Measurements from ENCODE around the gene MPHOSPH8. TPM values are rescaled to one million over a fixed set of nuclear protein-coding genes. Genes with fewer than 3 reads are reported as not detected.
A peak's percentile ranks its signal among the peaks of the same experiment; 100 is the strongest.

MPHOSPH8 gene, protein sequence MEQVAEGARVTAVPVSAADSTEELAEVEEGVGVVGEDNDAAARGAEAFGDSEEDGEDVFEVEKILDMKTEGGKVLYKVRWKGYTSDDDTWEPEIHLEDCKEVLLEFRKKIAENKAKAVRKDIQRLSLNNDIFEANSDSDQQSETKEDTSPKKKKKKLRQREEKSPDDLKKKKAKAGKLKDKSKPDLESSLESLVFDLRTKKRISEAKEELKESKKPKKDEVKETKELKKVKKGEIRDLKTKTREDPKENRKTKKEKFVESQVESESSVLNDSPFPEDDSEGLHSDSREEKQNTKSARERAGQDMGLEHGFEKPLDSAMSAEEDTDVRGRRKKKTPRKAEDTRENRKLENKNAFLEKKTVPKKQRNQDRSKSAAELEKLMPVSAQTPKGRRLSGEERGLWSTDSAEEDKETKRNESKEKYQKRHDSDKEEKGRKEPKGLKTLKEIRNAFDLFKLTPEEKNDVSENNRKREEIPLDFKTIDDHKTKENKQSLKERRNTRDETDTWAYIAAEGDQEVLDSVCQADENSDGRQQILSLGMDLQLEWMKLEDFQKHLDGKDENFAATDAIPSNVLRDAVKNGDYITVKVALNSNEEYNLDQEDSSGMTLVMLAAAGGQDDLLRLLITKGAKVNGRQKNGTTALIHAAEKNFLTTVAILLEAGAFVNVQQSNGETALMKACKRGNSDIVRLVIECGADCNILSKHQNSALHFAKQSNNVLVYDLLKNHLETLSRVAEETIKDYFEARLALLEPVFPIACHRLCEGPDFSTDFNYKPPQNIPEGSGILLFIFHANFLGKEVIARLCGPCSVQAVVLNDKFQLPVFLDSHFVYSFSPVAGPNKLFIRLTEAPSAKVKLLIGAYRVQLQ
- 32.5 and 34.8 TPM in 2 replicates for polyA plus RNA-seq (2014; cell fraction: cytosol; rRNA removed)
- 80.1 and 95.3 TPM in 2 replicates for polyA plus RNA-seq (2014; cell fraction: nucleus; rRNA removed)

DNA sequence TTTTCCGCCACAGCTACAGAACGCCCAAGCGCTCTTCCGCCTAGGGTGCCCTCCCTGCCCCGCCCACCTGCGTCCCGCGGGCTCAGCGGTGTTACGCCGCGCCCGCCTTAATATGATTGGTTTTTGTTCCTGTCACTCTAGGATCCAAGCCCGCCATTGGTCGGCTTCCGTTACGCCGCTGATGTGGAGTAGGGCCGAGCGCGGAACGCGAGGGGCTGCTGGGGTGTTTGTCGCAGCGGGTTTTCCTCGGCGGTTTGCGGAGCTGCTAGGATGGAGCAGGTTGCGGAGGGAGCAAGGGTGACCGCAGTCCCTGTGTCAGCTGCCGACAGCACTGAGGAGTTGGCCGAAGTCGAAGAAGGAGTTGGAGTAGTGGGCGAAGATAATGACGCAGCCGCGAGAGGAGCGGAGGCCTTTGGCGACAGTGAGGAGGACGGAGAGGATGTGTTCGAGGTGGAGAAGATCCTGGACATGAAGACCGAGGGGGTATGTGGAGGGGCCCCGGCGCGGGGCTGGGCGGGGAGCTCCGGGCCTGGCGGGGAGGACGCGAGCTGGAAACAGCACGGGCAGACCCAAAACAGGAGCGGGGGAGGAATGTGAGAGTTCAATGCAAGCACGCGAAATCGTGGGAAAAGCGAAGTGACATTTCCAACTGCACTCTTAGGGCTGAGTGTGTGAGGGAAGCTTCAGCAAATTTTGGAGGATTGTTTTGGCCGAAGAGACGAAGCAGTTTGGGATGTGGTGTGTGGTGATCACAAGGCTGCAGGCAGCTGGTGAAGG is at the start of gene MPHOSPH8:
Gene MPHOSPH8 (plus strand): TSS at position 181 of the 777 bp plus-strand sequence. CDS start 90 bp downstream, at position 271.
- peak; percentile 97 for DNase-seq (ENCODE audit: low spot score)

DNA sequence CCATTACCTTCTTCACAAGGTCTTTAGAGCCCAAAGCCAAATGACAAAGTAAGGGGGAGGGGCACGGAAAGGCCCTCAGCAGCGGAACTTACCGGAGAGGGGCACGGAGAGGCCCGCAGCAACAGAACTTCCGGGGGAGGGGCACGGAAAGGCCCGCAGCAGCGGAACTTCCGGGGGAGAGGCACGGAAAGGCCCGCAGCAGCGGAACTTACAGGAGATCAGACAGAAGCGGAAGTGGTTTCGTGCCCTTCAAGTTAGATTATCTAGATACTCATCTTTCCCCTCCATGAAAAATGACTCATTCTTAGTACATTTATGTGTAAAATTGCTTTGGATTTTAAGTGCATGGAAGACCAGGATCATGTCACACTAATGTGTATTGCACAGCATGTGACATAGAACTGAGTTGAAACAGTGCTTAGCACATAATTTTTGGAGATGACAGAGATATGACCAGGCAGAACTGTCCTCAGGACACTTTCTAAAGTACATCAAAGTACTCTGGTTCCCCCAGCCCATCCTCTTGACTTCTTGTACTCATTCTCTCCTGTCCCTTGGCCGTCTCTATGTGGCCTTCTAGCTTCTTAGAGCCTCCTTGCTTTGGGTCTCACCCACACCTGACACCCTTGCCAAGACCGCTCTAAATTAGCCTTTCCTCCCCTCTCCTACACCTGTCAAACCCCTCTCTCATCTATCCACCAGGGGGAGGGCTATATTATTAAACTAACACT is 46.4 kb upstream of the MPHOSPH8 start:
- DNase-seq (ENCODE audit: low spot score): peak; percentile 74

DNA sequence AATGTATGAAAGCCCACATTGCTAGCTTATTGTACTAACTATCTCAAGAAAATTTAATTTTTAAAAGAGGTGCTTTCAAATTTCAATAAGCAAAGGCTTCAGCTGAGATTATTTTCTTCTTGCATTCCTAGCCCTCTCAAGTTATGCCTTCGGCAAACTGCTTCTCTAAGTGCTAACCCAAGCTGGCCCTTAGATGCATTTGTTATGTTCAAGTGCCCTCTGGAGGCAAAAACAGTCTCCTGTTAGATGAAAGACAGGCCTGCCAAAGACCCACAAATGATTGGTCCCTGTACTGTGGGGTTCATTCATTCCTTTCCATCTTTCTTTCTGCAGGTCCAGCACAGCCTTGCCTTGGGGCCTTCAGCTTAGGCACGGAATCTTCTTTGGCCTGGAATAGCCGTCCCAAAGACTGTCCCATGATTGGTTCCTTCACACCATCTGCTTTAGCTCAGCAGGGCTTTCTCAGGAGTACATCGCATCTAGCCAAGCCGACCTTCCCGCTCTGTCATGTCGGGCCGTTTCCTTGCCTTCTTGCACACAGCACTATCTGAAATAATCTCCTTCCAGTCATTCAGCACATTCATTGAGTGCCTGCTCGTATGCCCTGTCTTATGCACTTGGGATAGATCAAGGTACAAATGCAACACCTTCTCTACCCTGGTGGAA is 45.7 kb upstream of the MPHOSPH8 start:
- peak; percentile 66 for DNase-seq (ENCODE audit: low spot score)

DNA sequence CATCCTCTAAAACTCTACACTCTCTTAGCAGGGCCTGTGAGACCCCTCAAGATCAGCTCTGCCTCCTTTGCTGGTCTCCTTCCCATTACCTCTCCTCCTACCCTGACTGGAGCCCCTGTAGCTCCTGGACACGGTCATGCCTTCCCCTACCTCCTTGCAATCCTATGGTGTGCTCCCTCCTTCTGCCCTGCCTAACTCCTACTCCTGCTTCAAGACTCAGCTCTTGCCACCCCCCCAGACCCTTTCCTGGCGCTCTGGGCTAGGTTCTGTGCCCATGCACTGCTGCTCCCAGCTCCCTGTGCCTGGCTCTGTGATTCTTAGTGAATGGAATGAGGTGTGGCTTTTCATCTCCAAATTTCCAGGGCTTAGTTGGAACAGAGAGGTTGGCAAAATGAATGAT is 44.1 kb upstream of the MPHOSPH8 start:
- DNase-seq (ENCODE audit: low spot score): no peak

DNA sequence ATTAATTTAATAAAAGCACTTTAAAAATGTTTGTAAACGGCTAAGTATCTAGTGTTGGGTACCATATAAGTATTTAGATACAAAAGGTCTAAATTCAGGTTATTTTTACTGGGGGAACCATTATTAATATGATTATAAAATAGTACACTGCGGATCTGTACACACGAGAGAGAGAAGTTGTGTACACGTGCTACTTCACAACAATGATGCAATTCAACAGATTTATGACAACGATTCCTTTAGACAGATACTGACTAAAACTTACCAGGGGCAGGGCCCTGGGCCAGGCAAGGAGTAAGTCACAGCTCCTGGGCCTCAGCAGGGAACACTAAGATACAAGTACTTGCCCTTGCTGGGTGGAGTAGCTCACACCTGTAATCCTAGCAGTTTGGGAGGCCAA is 43.0 kb upstream of the MPHOSPH8 start:
- DNase-seq (ENCODE audit: low spot score): no peak

DNA sequence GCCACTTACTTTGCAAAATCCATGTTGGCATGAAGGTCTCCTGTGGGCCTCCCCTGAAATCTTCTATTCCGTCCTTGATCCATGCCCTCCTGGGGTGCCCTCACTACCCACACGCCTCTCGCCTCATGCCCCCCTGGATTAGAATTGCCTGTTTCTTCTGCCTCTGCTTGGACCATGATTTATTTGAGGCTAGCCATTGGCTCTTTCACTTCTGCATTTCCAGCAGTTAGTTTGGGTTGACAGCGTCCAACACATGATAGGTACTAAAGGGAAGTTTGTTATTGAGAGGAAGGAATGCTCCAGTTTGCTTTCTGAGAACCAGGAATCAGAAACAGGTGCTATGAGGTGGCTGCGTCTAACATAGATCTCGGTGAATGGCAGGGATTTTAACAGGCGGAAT is 41.6 kb upstream of the MPHOSPH8 start:
- DNase-seq (ENCODE audit: low spot score): no peak

DNA sequence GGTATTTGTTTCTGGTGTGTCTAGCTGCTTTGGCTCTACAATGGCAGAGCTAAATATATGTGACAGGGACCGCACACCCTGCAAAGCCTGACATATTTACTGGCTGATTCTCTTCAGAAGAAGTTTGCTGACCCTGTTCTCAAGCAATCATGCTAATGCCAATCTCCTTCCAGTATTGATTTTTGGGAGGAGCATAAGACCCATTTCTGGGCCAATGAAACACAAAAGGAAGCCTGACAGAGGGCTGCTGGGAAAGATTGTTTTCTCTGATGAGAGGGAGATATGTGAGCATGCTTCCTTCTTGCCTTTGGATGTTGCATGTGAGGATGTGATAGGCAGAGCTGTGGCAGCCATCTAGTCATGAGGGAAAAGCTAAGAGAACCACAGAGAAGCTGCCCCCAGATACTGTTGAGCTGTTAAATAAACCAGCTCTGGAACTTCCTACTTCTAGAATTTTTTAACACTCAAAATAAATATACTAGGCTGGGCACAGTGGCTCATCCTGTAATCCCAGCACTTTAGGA is 40.7 kb upstream of the MPHOSPH8 start:
- peak; percentile 78 for DNase-seq (ENCODE audit: low spot score)

DNA sequence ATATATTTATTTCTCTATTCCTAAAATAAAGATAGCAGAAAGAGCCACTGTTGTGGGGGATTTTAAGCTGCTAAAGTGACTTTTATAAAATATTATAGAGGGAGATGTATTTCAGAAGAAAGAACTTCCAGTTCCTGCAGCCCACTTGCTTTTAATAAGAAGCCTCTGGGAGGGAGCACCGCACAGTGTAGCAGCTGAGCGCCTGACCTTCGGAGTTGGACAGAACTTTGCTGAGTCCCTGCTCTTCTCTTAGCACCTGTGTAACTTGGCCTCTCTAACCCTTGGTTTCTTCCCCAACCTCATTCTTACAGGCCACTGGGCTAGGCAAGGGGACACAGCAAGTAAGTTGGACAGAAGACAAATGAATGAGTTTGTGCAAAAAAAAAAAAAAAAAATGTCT is 37.4 kb upstream of the MPHOSPH8 start:
- DNase-seq (ENCODE audit: low spot score): no peak

DNA sequence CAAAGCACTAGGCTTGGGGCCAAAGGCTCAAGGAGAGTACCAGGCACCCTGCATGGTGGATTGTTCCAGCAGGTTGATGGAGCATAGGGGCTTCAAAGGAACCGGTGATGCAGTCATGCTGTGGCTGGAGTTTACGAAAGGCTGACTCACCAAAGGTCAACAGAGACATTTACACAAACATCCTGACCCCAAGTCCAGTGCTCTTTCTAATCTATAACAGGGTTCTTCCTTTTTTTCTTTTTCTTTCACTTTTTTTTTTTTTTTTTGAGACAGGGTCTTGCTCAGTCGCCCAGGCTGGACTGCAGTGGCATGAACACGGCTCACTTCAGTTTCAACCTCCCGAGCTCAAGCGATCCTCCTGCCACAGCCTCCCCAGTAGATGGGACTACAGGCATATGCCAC is 36.5 kb upstream of the MPHOSPH8 start:
- DNase-seq (ENCODE audit: low spot score): no peak

DNA sequence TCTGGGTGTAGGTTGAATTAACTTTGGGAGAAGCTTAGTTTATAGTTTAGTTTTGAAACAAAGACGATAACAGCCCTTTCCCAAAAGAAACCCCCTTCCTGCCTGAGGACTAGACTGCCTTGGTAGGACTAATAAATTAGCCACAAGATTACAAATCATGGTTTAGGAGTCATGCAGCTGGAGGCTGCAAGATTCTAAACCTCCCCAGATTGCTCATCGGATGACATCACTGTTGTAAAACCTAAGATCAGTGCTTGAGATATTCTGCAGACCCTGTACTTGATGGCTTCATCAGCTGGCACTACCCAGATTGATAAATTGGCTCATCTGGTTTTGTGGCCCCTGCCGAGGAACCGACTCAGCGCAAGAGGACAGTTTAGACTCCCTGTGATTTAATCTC is 35.9 kb upstream of the MPHOSPH8 start:
- no peak for DNase-seq (ENCODE audit: low spot score)

DNA sequence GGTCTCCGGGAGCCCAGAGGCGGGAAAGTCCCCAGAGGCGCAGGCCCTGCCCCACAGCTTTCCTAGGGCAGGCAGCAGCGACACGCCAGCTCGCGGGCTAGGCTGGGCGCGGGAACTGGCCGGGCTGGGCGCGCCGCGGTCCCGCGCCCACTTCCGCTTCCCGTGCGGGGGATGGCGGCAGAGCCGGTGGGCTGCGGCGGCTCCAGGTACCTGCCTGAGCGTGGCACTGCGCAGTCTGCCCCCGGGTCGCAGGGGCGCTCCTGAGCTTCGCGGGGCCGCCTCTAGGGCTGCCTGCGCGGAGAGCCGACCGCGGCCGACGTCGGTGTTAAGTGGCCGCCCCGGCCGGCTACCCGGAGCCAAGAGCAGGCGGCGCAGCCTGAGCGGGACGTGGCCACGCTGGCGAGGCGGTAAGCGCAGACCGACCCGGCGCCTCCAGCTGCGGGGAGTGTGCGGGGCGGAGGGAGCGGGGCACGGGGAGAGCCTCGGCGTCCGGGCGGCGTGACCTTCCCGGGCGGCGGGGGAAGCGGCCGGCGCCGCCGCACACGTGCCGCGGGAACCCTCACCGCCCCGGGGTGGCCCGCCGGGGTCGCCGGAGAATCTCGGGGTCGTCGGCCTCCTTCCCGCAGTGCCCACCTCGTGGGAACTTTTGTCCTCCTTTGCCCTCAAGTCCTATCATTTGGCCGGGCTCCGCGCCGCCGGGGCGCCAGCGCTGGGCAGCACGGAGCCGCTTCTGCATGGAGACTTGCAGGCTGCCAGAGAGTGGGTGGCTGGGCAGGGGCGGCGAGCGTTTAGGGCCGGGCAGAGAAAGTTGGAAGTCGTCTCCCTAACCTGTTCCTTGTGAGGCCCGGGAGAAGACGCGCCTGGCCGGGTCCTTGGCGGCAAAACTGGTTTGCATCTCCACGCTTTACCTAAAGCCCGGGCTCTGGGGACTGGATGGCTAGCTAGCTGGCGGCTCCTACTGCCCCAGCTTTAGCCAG is 31.4 kb upstream of the MPHOSPH8 start:
- DNase-seq (ENCODE audit: low spot score): peak; percentile 70

DNA sequence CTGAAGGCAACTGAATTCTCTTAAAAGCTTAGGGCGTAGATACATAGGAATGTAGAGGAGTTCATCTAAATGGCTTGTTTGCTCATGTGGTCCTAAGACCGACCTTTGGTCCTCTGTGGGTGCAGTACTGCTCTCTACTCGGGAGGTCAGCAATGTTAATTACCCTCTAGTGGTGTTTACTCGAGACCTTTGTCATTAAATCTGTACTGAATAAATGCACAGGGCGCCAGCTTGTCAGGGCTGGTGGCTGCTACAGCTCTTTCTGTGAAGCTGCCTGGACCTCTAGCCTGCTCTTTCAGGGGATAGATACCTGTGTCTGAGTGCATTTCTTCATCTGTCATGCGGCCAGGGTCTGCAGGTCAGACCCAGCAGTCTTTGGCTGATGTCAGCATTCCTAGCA is 29.2 kb upstream of the MPHOSPH8 start:
- no peak for DNase-seq (ENCODE audit: low spot score)

DNA sequence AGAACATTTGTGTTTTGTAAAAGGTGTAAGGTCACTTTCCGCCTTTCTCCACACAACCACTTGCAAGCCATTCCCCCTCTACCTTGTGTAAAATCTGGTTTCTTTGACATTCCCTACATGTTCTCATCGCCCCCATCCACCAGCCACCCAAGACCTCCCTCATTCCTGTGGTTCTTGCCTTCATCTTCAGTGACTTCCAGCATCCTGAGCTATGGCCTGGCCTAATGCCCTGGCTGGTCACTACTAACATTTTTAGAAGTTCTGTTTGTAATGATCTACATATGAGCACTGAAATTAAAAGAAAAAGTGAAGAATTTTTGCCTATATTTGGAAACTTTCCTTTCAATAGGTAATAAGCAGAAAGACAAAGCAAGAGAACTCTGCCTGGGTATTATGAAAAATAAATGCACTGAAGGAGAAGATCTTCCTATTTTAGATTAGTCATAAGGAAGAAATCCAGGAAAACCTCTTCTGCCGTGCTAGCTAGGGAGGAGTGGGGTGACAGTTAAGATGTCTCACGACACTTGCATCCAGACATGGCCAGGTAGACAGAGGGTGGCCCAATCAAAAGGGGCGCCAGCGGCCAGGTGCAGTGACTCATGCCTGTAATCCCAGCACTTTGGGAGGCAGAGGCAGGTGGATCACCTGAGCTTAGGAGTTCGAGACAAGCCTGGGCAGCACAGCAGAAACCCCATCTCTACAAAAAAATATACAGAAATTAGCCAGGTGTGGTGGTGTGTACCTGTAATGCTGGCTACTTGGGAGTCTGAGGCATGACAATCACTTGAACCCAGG is 28.1 kb upstream of the MPHOSPH8 start:
- no peak for DNase-seq (ENCODE audit: low spot score)

DNA sequence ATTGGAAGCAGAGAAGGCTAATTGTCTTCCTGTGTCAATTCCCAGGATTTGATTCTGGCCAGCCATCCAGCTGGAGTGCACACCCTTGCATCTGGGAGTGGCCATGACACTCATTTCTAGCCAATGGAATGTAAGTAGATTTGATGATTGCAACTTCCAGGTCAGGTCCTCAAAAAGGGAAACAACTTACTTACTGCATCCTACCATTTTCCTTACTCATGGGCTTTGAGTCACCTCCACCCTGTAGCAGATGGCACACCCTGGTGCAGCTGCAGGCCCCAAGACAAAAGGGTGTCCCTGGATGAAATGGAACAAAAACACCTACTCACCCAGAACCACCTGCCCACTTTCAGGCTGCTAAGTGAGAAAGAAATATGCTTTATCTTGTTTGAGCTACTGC is 27.3 kb upstream of the MPHOSPH8 start:
- no peak for DNase-seq (ENCODE audit: low spot score)

DNA sequence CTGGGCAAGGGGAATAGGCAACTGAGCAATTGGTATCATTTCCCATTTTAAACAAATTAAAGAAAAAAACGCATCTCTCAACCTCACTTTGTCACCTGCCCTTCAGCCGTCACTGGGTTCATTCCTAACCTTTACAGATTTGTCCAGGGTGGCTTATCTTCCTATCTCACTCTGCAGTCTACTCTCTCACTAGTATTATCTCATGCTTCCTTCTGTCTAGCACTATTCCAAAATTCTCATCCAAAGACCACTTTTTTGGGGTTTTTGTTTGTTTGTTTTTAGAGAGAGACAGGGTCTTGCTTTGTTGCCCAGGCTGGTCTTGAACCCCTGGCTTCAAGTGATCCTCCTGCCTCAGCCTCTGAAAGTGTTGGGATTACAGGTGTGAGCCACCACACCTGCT is 26.7 kb upstream of the MPHOSPH8 start:
- no peak for DNase-seq (ENCODE audit: low spot score)

DNA sequence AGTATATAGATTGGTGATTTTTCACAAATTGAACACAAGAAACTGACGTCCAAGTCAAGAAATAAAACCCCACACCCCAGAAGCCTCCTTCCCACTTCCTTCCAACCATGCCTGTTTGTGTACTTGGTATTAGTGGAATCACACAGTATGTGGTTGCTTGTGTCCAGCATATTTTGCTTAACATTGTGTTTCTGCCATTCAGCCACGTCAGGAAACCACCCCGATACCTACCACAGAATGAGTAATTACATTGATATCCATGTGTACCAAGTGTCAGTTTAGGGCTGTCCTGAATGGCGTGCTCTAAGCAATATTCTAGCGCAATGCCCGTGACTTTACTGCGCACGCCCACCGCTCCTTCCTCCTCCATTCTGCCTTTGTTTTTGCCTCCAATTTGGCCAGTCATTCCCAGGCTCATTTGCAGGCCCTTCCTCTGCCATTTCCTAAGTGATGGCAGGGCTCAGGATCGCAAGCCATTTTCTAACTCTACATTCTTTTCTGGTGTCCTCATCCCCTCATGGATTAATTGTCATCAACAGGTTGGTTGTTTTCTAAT is 25.9 kb upstream of the MPHOSPH8 start:
- DNase-seq (ENCODE audit: low spot score): no peak

DNA sequence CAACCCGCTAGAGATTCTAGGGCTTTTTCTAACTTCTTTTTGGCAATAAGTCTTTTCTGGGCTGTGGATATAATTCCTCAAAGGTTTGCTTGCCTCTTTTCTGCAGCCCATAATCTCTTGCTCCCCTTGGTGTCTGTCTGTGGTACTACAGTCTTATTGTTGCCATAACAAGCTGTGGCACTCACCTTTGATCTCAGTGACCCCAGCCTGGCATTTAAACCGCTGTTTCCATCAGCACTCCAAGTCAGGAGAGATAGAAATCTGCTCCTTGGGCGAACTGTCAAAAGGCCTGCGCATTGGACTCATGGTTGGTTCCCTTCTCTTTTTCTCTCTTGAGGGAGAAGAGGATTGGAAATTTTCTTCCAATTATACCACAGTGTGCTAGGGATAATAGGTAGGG is 14.5 kb upstream of the MPHOSPH8 start:
- DNase-seq (ENCODE audit: low spot score): no peak

DNA sequence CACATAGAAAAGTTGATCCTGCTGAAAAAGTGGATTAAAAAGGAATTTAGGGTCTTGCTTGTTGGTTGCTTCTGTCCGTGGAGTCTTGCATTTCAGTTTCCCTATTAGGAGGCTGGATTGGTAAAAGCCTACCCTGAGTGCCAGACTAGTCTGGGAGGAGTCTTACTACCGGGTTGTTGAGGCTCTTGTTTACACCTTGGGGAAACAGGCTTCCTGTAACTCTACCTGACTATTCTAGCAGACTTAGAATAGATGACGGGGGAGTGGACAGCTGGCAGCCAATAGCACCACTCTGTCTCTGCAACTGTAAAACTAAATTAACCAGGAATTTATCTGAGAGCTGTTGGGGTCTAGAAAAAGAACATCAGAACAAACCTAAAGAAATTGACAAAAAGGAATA is 11.3 kb upstream of the MPHOSPH8 start:
- no peak for DNase-seq (ENCODE audit: low spot score)

All from SK-N-DZ (cell line).